MCF 10A (cell line): ENCODE data around the gene AP3D1. TPM values are rescaled to one million over a fixed set of nuclear protein-coding genes. Genes with fewer than 3 reads are reported as not detected.

Source experiments
- BruUV-seq: library from RNA; stranded (reverse); fragments of 400-500 nt; replicated peaks from 2 replicates; lab custom pipeline; 2021; lab: Mats Ljungman, UMichigan
- CTCF ChIA-PET: fragments of 300-600 bp; sonication (Branson Sonifier 250); formaldehyde crosslinking; extraction: SDS; loops from one replicate; lab custom pipeline; 2021; ENCODE audit warnings: antibody characterized with exemption, inconsistent platforms; lab: Yijun Ruan, JAX
- POLR2A ChIA-PET: fragments of 300-600, 350-650 bp; sonication (Branson Sonifier 250); formaldehyde crosslinking; extraction: SDS; loops from one replicate; lab custom pipeline; 2020; ENCODE audit warnings: antibody characterized with exemption, inconsistent platforms; lab: Yijun Ruan, JAX
- DNase-seq: peaks from one replicate; pipeline ENCODE4 v3.0.0-alpha.2; 2018; ENCODE audit not compliant: unreplicated experiment
- H3K27ac Mint-ChIP-seq: one replicate; pipeline ENCODE4 v1.8.0; 2022; ENCODE audit warnings: mild to moderate bottlenecking, low read depth, mixed read lengths; ENCODE audit not compliant: unreplicated experiment
- H3K27me3 Mint-ChIP-seq: one replicate; pipeline ENCODE4 v1.8.0; 2022; ENCODE audit warnings: mixed read lengths; ENCODE audit not compliant: insufficient read depth, unreplicated experiment
- H3K36me3 Mint-ChIP-seq: one replicate; pipeline ENCODE4 v1.8.0; 2022; ENCODE audit warnings: mild to moderate bottlenecking, moderate library complexity, mixed read lengths; ENCODE audit not compliant: insufficient read depth, unreplicated experiment
- H3K4me1 Mint-ChIP-seq: one replicate; pipeline ENCODE4 v1.8.0; 2022; ENCODE audit warnings: mixed read lengths; ENCODE audit not compliant: insufficient read depth, unreplicated experiment
- H3K4me3 Mint-ChIP-seq: one replicate; pipeline ENCODE4 v1.8.0; 2022; ENCODE audit warnings: mild to moderate bottlenecking, moderate library complexity, mixed read lengths; ENCODE audit not compliant: unreplicated experiment
- H3K9me3 Mint-ChIP-seq: one replicate; pipeline ENCODE4 v1.8.0; 2022; ENCODE audit warnings: mixed read lengths; ENCODE audit not compliant: unreplicated experiment
- CTCF ChIP-seq: fragments of 200-600 bp; IDR thresholded peaks from one replicate; pipeline ENCODE4 v1.8.0; 2022; ENCODE audit warnings: antibody characterized with exemption, mild to moderate bottlenecking; ENCODE audit not compliant: unreplicated experiment
- intact Hi-C: fragments of 100-400 bp; cut with micrococcal nuclease; formaldehyde crosslinking; loops from 2 replicates; pipeline ENCODE4 v1.14.1; 2022
- total RNA-seq: library from RNA; stranded (reverse); gene quantifications from 2 replicates; pipeline ENCODE4 v1.2.3, GENCODE V29; 2022

AP3D1 gene
- total RNA-seq, 1 experiment from 2014 or later, result 181 TPM

GRCh38 chr19:2149980-2150793 is 1.2 kb downstream of the AP3D1 start:
- Mint-ChIP-seq H3K4me1 (peaks cover 11% of the 10 kb centered on the region), H3K36me3 (peaks cover 32% of the 10 kb centered on the region), H3K9me3 (no peaks in the 10 kb centered on the region), H3K27ac (peak overlapping the region; percentile 55), H3K4me3 (peak overlapping the region; percentile 78), H3K27me3 (no peaks in the 10 kb centered on the region)
- intact Hi-C loops, result loop anchor here (2.0 to 5.0 kb wide), 2 partner anchors 19 to 133 kb away; partner anchors contain the start of gene BTBD2
- DNase-seq, result peak; percentile 29
- TF ChIP-seq CTCF, result no peak
- CTCF ChIA-PET, result interaction anchor here (0.5 to 0.6 kb wide), 3 partner anchors 13 to 130 kb away, joined by 4 read pairs; no protein-coding TSS in a partner anchor
- POLR2A ChIA-PET, result interaction anchor here (0.6 to 2.9 kb wide), 8 partner anchors 15 to 1073 kb away, joined by 3 to 11 read pairs (median 4); partner anchors contain the start of gene TIMM13
- BruUV-seq, result TSS peak; percentile 88

GRCh38 chr19:2148482-2149135 is 2.8 kb downstream of the AP3D1 start:
- peaks cover 34% of the 10 kb centered on the region for H3K36me3 Mint-ChIP-seq
- H3K27ac Mint-ChIP-seq, result peak overlapping the region; percentile 55
- DNase-seq, result no peak
- no peak overlapping the region for H3K4me3 Mint-ChIP-seq
- no peaks in the 10 kb centered on the region for H3K9me3 Mint-ChIP-seq
- H3K4me1 Mint-ChIP-seq, result peaks cover 5% of the 10 kb centered on the region
- H3K27me3 Mint-ChIP-seq, result no peaks in the 10 kb centered on the region
- no peak for TF ChIP-seq CTCF
- CTCF ChIA-PET, result interaction anchor here (0.6 to 0.7 kb wide), 2 partner anchors 10 to 41 kb away, joined by 3 to 4 read pairs; no protein-coding TSS in a partner anchor
- POLR2A ChIA-PET, result interaction anchor here (0.5 to 1.4 kb wide), 2 partner anchors 20 to 721 kb away, joined by 3 to 4 read pairs; no protein-coding TSS in a partner anchor
- BruUV-seq, result no TSS peak
- intact Hi-C loops, result no loop called here

GRCh38 chr19:2145831-2146241 is 5.5 kb downstream of the AP3D1 start:
- no peaks in the 10 kb centered on the region for H3K27me3 Mint-ChIP-seq
- no peaks in the 10 kb centered on the region for H3K9me3 Mint-ChIP-seq
- H3K27ac Mint-ChIP-seq, result no peak overlapping the region
- ChIA-PET POLR2A (interaction anchor here (1.2 kb wide), 1 partner anchor 9 kb away, joined by 3 read pairs; no protein-coding TSS in a partner anchor), CTCF (interaction anchor here (0.6 to 0.7 kb wide), 2 partner anchors 90 to 141 kb away, joined by 3 read pairs; partner anchors contain the start of gene PLEKHJ1)
- DNase-seq, result no peak
- TF ChIP-seq CTCF, result no peak
- intact Hi-C loops, result no loop called here
- H3K4me1 Mint-ChIP-seq, result peaks cover 5% of the 10 kb centered on the region
- BruUV-seq, result no TSS peak
- no peak overlapping the region for H3K4me3 Mint-ChIP-seq
- peaks cover 37% of the 10 kb centered on the region for H3K36me3 Mint-ChIP-seq

- intact Hi-C loops, result no loop called here
- Mint-ChIP-seq H3K4me1 (peaks cover 5% of the 10 kb centered on the region), H3K27me3 (no peaks in the 10 kb centered on the region), H3K4me3 (no peak overlapping the region), H3K36me3 (peaks cover 47% of the 10 kb centered on the region), H3K27ac (no peak overlapping the region), H3K9me3 (no peaks in the 10 kb centered on the region)
- DNase-seq, result no peak
- no peak for TF ChIP-seq CTCF
- POLR2A ChIA-PET, result no interaction called here
- no TSS peak for BruUV-seq
- CTCF ChIA-PET, result no interaction called here
Observed at GRCh38 chr19:2144190-2144589, 7.2 kb downstream of the AP3D1 start.
